IPS-15b (cell line): ENCODE data around the gene HPD.
"Not testable (repeated sequence)": the region's sequence is repeated elsewhere in the genome, so short reads cannot be mapped to it uniquely, and the experiment has no call there.

Experiments
- H3K27me3 ChIP-seq: one replicate; pipeline ENCODE4 v1.6.1; 2013; ENCODE audit warnings: low read length; ENCODE audit not compliant: control insufficient read depth, insufficient read depth
- H3K36me3 ChIP-seq: one replicate; pipeline ENCODE4 v1.6.1; 2013; ENCODE audit warnings: low read length; ENCODE audit not compliant: control insufficient read depth, insufficient read depth
- H3K4me1 ChIP-seq: one replicate; pipeline ENCODE4 v1.6.1; 2013; ENCODE audit warnings: mild to moderate bottlenecking, low read length; ENCODE audit not compliant: control insufficient read depth, insufficient read depth
- H3K4me3 ChIP-seq: one replicate; pipeline ENCODE4 v1.5.1; 2013; ENCODE audit warnings: low read depth, low read length
- H3K9ac ChIP-seq: one replicate; pipeline ENCODE4 v1.6.1; 2013; ENCODE audit warnings: low read depth, mild to moderate bottlenecking, low read length
- H3K9me3 ChIP-seq: one replicate; pipeline ENCODE4 v1.6.1; 2013; ENCODE audit warnings: mild to moderate bottlenecking, low read length; ENCODE audit not compliant: control insufficient read depth, insufficient read depth

Gene HPD

GRCh38 chr12:121790785-121791184 is 67.9 kb downstream of the HPD start:
- H3K9ac ChIP-seq, H3K4me3 ChIP-seq, H3K27me3 ChIP-seq, H3K9me3 ChIP-seq: not testable (repeated sequence)
- Histone ChIP-seq H3K36me3 (peaks cover 16% of the 10 kb centered on the region), H3K4me1 (peaks cover 12% of the 10 kb centered on the region)

GRCh38 chr12:121789800-121790728 is 68.6 kb downstream of the HPD start:
- H3K9ac ChIP-seq = peak overlapping the region; percentile 12
- H3K27me3 ChIP-seq = no peaks in the 10 kb centered on the region
- peaks cover 13% of the 10 kb centered on the region for H3K36me3 ChIP-seq
- no peaks in the 10 kb centered on the region for H3K9me3 ChIP-seq
- peaks cover 9% of the 10 kb centered on the region for H3K4me1 ChIP-seq
- H3K4me3 ChIP-seq = no peak overlapping the region
